HepG2 (cell line): ENCODE data around the gene AHSG. TPM values are rescaled to one million over a fixed set of nuclear protein-coding genes. Genes with fewer than 3 reads are reported as not detected.

ENCODE experiments used
- CREB3 ChIP-seq: sonication (generic); formaldehyde crosslinking; IDR thresholded peaks from 2 replicates; pipeline ENCODE4 v1.5.0; 2020; ENCODE audit warnings: missing genetic modification reagents
- POLR2G ChIP-seq: fragments of 200-400 bp; formaldehyde crosslinking; IDR thresholded peaks from 2 replicates; pipeline ENCODE4 v1.6.1; 2018; ENCODE audit warnings: mild to moderate bottlenecking, low read depth, low read length, moderate library complexity
- RXRB ChIP-seq: IDR thresholded peaks from 2 replicates; pipeline ENCODE4 v1.6.1; 2016; ENCODE audit warnings: borderline replicate concordance, missing genetic modification reagents, missing compliant biosample characterization
- SMARCC2 ChIP-seq: fragments of 450-650 bp; IDR thresholded peaks from 2 replicates; pipeline ENCODE4 v1.6.1; 2017; ENCODE audit warnings: antibody characterized with exemption, mild to moderate bottlenecking
- TBX2 ChIP-seq: sonication (generic); formaldehyde crosslinking; IDR thresholded peaks from 2 replicates; pipeline ENCODE4 v1.5.0; 2020; ENCODE audit warnings: missing genetic modification reagents, mild to moderate bottlenecking, borderline replicate concordance
- THRA ChIP-seq: sonication (generic); formaldehyde crosslinking; IDR thresholded peaks from 2 replicates; pipeline ENCODE4 v1.4.0; 2020; ENCODE audit warnings: missing genetic modification reagents, borderline replicate concordance
- ZFP41 ChIP-seq: sonication (generic); formaldehyde crosslinking; IDR thresholded peaks from 2 replicates; pipeline ENCODE4 v1.4.0; 2020; ENCODE audit warnings: mild to moderate bottlenecking, missing genetic modification reagents, borderline replicate concordance
- ZFY ChIP-seq: sonication (generic); formaldehyde crosslinking; IDR thresholded peaks from 2 replicates; pipeline ENCODE4 v1.4.0; 2020; ENCODE audit warnings: missing genetic modification reagents
- ZNF142 ChIP-seq: sonication (generic); formaldehyde crosslinking; IDR thresholded peaks from 2 replicates; pipeline ENCODE4 v1.4.0; 2020; ENCODE audit warnings: missing genetic modification reagents
- ZNF343 ChIP-seq: sonication (generic); formaldehyde crosslinking; IDR thresholded peaks from 2 replicates; pipeline ENCODE4 v1.4.0; 2020; ENCODE audit warnings: mild to moderate bottlenecking, missing genetic modification reagents
- ZNF567 ChIP-seq: sonication (generic); formaldehyde crosslinking; IDR thresholded peaks from 2 replicates; pipeline ENCODE4 v1.8.1; 2023; ENCODE audit warnings: mild to moderate bottlenecking, missing genetic modification reagents, borderline replicate concordance
- ZNF576 ChIP-seq: sonication (generic); formaldehyde crosslinking; IDR thresholded peaks from 2 replicates; pipeline ENCODE4 v1.4.0; 2020; ENCODE audit warnings: mild to moderate bottlenecking, missing genetic modification reagents
- ZNF704 ChIP-seq: sonication (generic); formaldehyde crosslinking; IDR thresholded peaks from 2 replicates; pipeline ENCODE4 v1.8.1; 2023; ENCODE audit warnings: mild to moderate bottlenecking, inconsistent platforms, moderate library complexity, missing genetic modification reagents, borderline replicate concordance
- ZNF710 ChIP-seq: sonication (generic); formaldehyde crosslinking; IDR thresholded peaks from 2 replicates; pipeline ENCODE4 v1.5.0; 2020; ENCODE audit warnings: mild to moderate bottlenecking, missing genetic modification reagents, borderline replicate concordance
- polyA plus RNA-seq, 8 experiments: library from polyadenylated mRNA; depleted of rRNA in 3 of 8; stranded (reverse) in 7 of 8; unstranded in 1 of 8; fragments of >200 nt; fragmentation: Illumina TruSeq in 4 of 8; extraction: Trizol in 4 of 8; gene quantifications; 2 replicates each; pipeline versions ENCODE4 v1.2.1 to v1.2.3, GENCODE V29; 2011 to 2016; ENCODE audit warnings: low read depth in 4 of 8, missing spikeins in 1 of 8, mixed read lengths in 1 of 8; ENCODE audit not compliant: insufficient read depth in 1 of 8
- total RNA-seq, 5 experiments: library from RNA; depleted of rRNA; stranded (reverse); fragments of >200 nt; fragmentation: Illumina TruSeq; extraction: Trizol; gene quantifications; 2 replicates each; pipeline ENCODE4 v1.2.3, GENCODE V29; 2016; ENCODE audit warnings: low read depth in 1 of 5

Gene AHSG
- total and polyA plus RNA-seq, 2 of the 13 experiments (the other 11 are each of a cell fraction or from before 2014, with no cell fraction given) = 2,043 to 19,152 TPM

- TF ChIP-seq ZNF142 (peak; percentile 83), ZNF576 (CRISPR knock-in tag) (no peak), SMARCC2 (no peak), ZNF343 (CRISPR knock-in tag) (peak; percentile 81; the same call in 1 of the 2 replicates), ZNF704 (CRISPR knock-in tag) (peak; percentile 75), THRA (CRISPR knock-in tag) (peak; percentile 61; the same call in 1 of the 2 replicates), ZNF710 (CRISPR knock-in tag) (peak; percentile 64; the same call in 1 of the 2 replicates), ZFY (CRISPR knock-in tag) (peak; percentile 64), CREB3 (CRISPR knock-in tag) (no peak), ZFP41 (CRISPR knock-in tag) (no peak), POLR2G (peak; percentile 94), RXRB (CRISPR knock-in tag) (peak; percentile 62; the same call in 1 of the 2 replicates), ZNF567 (CRISPR knock-in tag) (0 out of 2 replicates have a peak, but pooled peaks have one; percentile 54), TBX2 (CRISPR knock-in tag) (peak; percentile 63; the same call in 1 of the 2 replicates)
Observed at GRCh38 chr3:186567072-186567921, 45.6 kb upstream of the AHSG start, which contains the start of gene TBCCD1 (continued).
